Measurements from ENCODE around the gene PAPOLA. TPM values are rescaled to one million over a fixed set of nuclear protein-coding genes. Genes with fewer than 3 reads are reported as not detected.

The PAPOLA gene
- total RNA-seq, 4 donors from 2014 or later: 76.6 to 250 (median 110) TPM

DNA sequence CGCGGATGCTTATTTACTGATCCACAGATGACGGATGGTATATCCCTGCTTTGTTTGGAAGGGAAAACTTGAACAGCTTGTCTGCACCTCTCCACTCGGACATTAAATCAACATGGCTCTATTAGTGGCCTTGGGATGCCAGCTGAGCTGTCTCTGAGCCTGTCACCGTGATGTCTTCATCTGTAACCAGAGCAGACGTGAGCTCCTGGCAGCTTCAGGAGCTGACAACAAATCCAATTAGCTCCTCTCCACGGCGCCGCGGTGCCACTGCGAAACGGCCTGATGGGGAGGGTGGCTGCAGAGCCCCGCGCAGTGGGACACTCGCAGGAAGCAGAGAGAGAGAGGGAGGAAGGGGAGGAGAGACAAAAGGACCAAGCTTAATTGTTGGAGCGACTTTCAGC lies 112.3 kb downstream of the PAPOLA start:
- Histone ChIP-seq H3K4me1 (peaks cover 9% of the 10 kb centered on the region), H3K27me3 (peaks cover 22% of the 10 kb centered on the region), H3K27ac (no peak overlapping the region), H3K36me3 (no peaks in the 10 kb centered on the region), H3K9me3 (no peaks in the 10 kb centered on the region), H3K4me3 (no peak overlapping the region)
- 55% methylated on average over 16 of the region's 16 CpGs for WGBS
- DNase-seq (ENCODE audit: low spot score in 2 of 2): no peak
- TF ChIP-seq, protein P1, sequence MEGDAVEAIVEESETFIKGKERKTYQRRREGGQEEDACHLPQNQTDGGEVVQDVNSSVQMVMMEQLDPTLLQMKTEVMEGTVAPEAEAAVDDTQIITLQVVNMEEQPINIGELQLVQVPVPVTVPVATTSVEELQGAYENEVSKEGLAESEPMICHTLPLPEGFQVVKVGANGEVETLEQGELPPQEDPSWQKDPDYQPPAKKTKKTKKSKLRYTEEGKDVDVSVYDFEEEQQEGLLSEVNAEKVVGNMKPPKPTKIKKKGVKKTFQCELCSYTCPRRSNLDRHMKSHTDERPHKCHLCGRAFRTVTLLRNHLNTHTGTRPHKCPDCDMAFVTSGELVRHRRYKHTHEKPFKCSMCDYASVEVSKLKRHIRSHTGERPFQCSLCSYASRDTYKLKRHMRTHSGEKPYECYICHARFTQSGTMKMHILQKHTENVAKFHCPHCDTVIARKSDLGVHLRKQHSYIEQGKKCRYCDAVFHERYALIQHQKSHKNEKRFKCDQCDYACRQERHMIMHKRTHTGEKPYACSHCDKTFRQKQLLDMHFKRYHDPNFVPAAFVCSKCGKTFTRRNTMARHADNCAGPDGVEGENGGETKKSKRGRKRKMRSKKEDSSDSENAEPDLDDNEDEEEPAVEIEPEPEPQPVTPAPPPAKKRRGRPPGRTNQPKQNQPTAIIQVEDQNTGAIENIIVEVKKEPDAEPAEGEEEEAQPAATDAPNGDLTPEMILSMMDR (IDR thresholded peaks at IDR 0.05): no peak
- TF ChIP-seq EP300 (IDR thresholded peaks at IDR 0.05): no peak
- no peak for TF ChIP-seq POLR2A (IDR thresholded peaks at IDR 0.05)
- TF ChIP-seq POLR2AphosphoS5 (IDR thresholded peaks at IDR 0.05): no peak

DNA sequence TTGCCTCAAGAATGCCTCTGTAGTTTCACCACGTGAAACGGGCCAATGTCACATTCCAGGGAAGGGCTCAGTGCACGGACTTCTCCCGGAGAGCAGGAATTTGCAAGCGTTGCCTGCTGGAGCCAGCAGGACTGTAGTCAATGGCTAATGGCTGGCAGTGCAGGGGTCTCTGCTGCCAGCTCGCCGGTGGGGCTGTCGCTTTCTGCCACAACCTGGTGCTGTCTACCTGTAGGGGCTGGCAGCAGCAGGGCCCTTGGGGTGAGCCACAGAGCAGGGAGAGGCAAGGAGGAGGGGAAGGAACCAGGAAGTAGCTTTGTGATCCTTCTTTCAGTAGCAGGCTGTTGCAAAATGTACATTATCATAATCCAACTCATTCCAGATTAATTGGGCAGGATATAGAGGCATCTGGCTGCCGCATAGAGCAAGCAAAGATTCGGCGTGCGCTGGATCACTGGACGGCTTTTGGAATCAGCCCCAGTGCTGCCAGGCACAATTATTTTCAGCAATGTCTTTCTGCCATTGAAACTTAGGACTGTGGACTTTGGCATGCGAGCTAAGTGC lies 114.1 kb downstream of the PAPOLA start:
- DNase-seq (ENCODE audit: low spot score in 2 of 2): peak in 1 of 2 donors; percentile 47
- no peak overlapping the region for H3K4me3 ChIP-seq
- no peaks in the 10 kb centered on the region for H3K36me3 ChIP-seq
- H3K27ac ChIP-seq: no peak overlapping the region
- H3K4me1 ChIP-seq: peaks cover 9% of the 10 kb centered on the region
- H3K9me3 ChIP-seq: no peaks in the 10 kb centered on the region
- H3K27me3 ChIP-seq: peaks cover 27% of the 10 kb centered on the region
- TF ChIP-seq POLR2AphosphoS5 (IDR thresholded peaks at IDR 0.05) (no peak), EP300 (IDR thresholded peaks at IDR 0.05) (no peak)
- WGBS: 18% methylated on average over 9 of the region's 14 CpGs

Other genes starting within 250 kb of the PAPOLA start
- 1 to 10 TPM; 2.6 to 6.5 (median 4.1) TPM for gene BDKRB1, start 246.2 kb upstream of the PAPOLA start, total RNA-seq
- 100 to 1,000 TPM in 1 of 4 donors, 10 to 100 TPM in 3; 24.6 to 103 (median 42.8) TPM for gene ATG2B, start 139.0 kb upstream of the PAPOLA start, total RNA-seq
- 10 to 100 TPM in 3 of 4 donors, 1 to 10 TPM in 1; 7.9 to 50.1 (median 24.7) TPM for gene GSKIP, start 138.9 kb upstream of the PAPOLA start, total RNA-seq
- 10 to 100 TPM in 3 of 4 donors, 1 to 10 TPM in 1; 7.4 to 14.3 (median 12.0) TPM for gene AK7, start 110.3 kb upstream of the PAPOLA start, total RNA-seq

Data from suprapubic skin (tissue), 4 donors.